ENCODE data around the gene COP1.
"Not testable (repeated sequence)": the region's sequence is repeated elsewhere in the genome, so short reads cannot be mapped to it uniquely, and the experiment has no call there.

COP1 gene

DNA sequence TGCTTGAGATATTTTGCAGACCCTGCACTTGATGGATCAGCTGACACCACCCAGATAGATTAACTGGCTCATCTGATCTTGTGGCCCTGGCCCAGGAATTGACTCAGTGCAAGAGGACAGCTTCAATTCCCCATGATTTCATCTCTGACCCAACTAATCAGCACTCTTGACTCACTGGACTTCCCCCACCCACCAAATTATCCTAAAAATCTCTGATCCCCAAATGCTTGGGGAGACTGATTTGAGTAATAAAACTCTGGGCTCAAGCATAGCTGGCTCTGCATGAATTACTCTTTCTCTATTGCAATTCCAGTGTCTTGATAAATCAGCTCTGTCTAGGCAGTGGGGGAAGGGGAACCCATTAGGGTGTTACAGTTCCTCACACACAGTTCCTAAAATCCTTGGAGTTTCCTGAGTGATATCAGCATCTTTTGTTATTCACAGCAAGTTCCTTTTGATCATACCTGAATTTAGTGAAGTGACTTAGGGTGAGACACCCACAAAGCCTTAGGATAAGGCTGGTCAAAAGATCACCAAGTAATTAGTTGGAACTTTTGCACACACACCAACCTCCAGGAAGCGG lies 104.2 kb downstream of the COP1 start:
- Histone ChIP-seq H3K4me1 (ENCODE audit: control insufficient read depth in 5 of 5, insufficient read depth in 5 of 5, low read length in 5 of 5) (no peaks in the 10 kb centered on the region), H3K27me3 (ENCODE audit: control insufficient read depth in 5 of 5, insufficient read depth in 4 of 5, low read length in 5 of 5) (no peaks in the 10 kb centered on the region), H3K9me3 (ENCODE audit: control insufficient read depth in 5 of 5, low read length in 5 of 5) (peaks cover 16 to 43% (median 28%) of the 10 kb centered on the region in 5 donors), H3K36me3 (ENCODE audit: control insufficient read depth in 5 of 5, insufficient read depth in 5 of 5, low read length in 5 of 5) (peaks cover 29 to 48% (median 38%) of the 10 kb centered on the region in 5 donors), H3K27ac (ENCODE audit: low read depth, low read length) (no peak overlapping the region), H3K9ac (ENCODE audit: low read length in 5 of 5) (no peak overlapping the region), H3K4me3 (ENCODE audit: low read depth in 1 of 5, low read length in 5 of 5) (no peak overlapping the region)

DNA sequence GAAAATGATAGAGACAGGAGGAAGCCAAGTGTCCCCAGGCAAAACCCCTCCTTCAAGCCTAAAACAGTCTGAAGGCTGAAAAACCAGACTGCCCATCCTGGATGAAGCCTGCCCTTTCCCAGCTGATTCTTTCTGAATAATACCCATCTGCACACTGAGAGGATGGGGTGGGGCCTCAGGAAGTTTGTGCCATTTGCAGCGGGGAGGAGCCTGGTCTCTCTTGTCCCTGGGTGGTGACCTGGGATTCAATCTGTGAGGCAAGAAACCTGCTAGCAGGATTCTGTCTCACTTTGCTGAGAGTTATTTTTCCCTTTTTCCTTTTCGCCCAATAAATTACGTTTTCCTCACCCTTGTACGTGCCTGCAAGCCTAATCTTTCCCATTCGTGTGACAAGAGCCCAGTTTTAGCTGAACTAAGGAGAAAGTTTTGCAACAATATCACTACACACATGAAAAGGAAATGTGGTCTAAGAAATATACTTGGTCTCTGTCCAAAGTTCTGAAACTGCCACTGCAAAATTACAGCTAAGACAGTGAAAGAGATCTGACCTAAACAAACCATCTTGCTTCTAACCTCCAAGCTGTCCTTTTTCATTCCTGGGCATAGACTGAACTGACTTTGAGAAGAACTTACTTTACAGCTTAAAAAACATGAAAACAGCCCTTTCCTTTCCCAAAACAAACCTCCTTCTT lies 105.0 kb downstream of the COP1 start:
- no peaks in the 10 kb centered on the region for H3K4me1 ChIP-seq (ENCODE audit: control insufficient read depth in 5 of 5, insufficient read depth in 5 of 5, low read length in 5 of 5)
- H3K27me3 ChIP-seq (ENCODE audit: control insufficient read depth in 5 of 5, insufficient read depth in 4 of 5, low read length in 5 of 5) = no peaks in the 10 kb centered on the region
- no peak overlapping the region for H3K4me3 ChIP-seq (ENCODE audit: low read depth in 1 of 5, low read length in 5 of 5)
- peaks cover 29 to 48% (median 41%) of the 10 kb centered on the region in 5 donors for H3K36me3 ChIP-seq (ENCODE audit: control insufficient read depth in 5 of 5, insufficient read depth in 5 of 5, low read length in 5 of 5)
- H3K27ac ChIP-seq (ENCODE audit: low read depth, low read length) = no peak overlapping the region
- peaks cover 16 to 49% (median 34%) of the 10 kb centered on the region in 5 donors for H3K9me3 ChIP-seq (ENCODE audit: control insufficient read depth in 5 of 5, low read length in 5 of 5)
- no peak overlapping the region for H3K9ac ChIP-seq (ENCODE audit: low read length in 5 of 5)

DNA sequence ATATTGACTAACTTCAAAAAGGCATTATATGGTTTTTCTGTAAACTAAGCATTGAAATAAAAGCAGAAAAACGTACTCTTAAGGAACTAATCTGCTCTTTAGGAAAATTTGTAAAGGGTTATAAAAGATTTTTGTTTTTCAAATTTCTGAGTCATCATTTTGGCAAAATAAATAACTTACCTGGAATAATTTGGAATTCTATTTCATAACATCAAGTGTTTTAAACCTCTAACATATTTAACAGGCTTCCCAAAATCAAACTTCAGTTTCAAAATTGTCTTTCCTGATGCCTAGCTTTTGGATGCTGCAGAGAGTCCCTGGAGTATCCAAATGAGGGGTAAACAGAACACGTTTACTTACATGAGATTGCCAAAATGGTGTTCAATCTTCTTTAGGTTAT lies 108.5 kb downstream of the COP1 start:
- Histone ChIP-seq H3K36me3 (ENCODE audit: control insufficient read depth in 5 of 5, insufficient read depth in 5 of 5, low read length in 5 of 5) (peaks cover 31 to 48% (median 44%) of the 10 kb centered on the region in 5 donors), H3K4me1 (ENCODE audit: control insufficient read depth in 5 of 5, insufficient read depth in 5 of 5, low read length in 5 of 5) (no peaks in the 10 kb centered on the region), H3K27me3 (ENCODE audit: control insufficient read depth in 5 of 5, insufficient read depth in 4 of 5, low read length in 5 of 5) (no peaks in the 10 kb centered on the region), H3K9me3 (ENCODE audit: control insufficient read depth in 5 of 5, low read length in 5 of 5) (peaks cover 21 to 65% (median 47%) of the 10 kb centered on the region in 5 donors), H3K4me3 (ENCODE audit: low read depth in 1 of 5, low read length in 5 of 5) (peak overlapping the region in 2 of 5 donors; percentile 13 to 34), H3K9ac (ENCODE audit: low read length in 5 of 5) (no peak overlapping the region), H3K27ac (ENCODE audit: low read depth, low read length) (no peak overlapping the region)

DNA sequence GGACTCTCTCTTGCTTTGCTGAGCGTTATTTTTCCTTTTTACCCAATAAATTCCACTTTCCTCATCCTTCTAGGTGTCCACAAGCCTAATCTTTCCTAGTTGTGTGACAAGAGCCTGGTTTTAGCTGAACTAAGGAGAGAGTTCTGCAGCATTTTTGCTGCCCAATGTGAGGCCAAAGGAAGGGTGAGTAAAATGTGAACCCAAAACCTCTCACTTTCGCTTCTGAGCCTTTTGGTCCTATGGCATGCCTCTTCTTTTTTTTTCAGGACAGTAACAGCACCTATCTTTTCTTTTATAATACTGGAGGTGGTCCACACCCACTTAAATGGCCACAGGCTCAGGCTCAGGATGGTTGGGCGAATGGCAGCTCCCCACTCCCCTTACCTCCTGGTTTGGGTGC lies 111.1 kb downstream of the COP1 start:
- no peaks in the 10 kb centered on the region for H3K4me1 ChIP-seq (ENCODE audit: control insufficient read depth in 5 of 5, insufficient read depth in 5 of 5, low read length in 5 of 5)
- peak overlapping the region in 3 of 5 donors; percentile 28 to 47 (median 35) for H3K4me3 ChIP-seq (ENCODE audit: low read depth in 1 of 5, low read length in 5 of 5)
- no peak overlapping the region for H3K27ac ChIP-seq (ENCODE audit: low read depth, low read length)
- H3K27me3 ChIP-seq (ENCODE audit: control insufficient read depth in 5 of 5, insufficient read depth in 4 of 5, low read length in 5 of 5) = no peaks in the 10 kb centered on the region
- no peak overlapping the region for H3K9ac ChIP-seq (ENCODE audit: low read length in 5 of 5)
- H3K9me3 ChIP-seq (ENCODE audit: control insufficient read depth in 5 of 5, low read length in 5 of 5) = peaks cover 18 to 55% (median 43%) of the 10 kb centered on the region in 5 donors
- H3K36me3 ChIP-seq (ENCODE audit: control insufficient read depth in 5 of 5, insufficient read depth in 5 of 5, low read length in 5 of 5) = peaks cover 28 to 44% (median 32%) of the 10 kb centered on the region in 5 donors

DNA sequence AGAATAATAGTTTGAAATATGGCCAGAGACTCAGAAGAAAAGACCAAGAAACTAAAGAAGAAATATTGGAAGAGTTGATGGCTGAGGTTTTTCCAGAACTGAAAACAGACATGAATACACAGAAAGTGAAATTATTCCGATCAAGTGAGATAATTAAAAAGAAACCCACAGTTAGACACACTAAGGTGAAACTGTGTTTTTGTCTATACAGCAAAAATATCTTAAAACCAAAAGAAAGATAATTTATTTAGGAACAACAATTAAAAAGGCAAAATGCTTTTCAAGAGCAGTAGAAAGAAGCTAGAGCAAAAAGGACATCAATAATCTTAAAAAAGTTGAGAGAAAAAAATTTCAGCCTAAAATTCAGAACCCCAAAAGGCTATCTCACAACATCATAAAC lies 116.3 kb downstream of the COP1 start:
- no peak overlapping the region for H3K4me3 ChIP-seq (ENCODE audit: low read depth in 1 of 5, low read length in 5 of 5)
- H3K36me3 ChIP-seq (ENCODE audit: control insufficient read depth in 5 of 5, insufficient read depth in 5 of 5, low read length in 5 of 5) = peaks cover 0 to 12% (median 2%) of the 10 kb centered on the region in 5 donors
- H3K4me1 ChIP-seq (ENCODE audit: control insufficient read depth in 5 of 5, insufficient read depth in 5 of 5, low read length in 5 of 5) = no peaks in the 10 kb centered on the region
- H3K9ac ChIP-seq (ENCODE audit: low read length in 5 of 5) = no peak overlapping the region
- peaks cover 0 to 10% (median under 1%) of the 10 kb centered on the region in 5 donors for H3K9me3 ChIP-seq (ENCODE audit: control insufficient read depth in 5 of 5, low read length in 5 of 5)
- H3K27ac ChIP-seq (ENCODE audit: low read depth, low read length) = no peak overlapping the region
- H3K27me3 ChIP-seq (ENCODE audit: control insufficient read depth in 5 of 5, insufficient read depth in 4 of 5, low read length in 5 of 5) = no peaks in the 10 kb centered on the region

DNA sequence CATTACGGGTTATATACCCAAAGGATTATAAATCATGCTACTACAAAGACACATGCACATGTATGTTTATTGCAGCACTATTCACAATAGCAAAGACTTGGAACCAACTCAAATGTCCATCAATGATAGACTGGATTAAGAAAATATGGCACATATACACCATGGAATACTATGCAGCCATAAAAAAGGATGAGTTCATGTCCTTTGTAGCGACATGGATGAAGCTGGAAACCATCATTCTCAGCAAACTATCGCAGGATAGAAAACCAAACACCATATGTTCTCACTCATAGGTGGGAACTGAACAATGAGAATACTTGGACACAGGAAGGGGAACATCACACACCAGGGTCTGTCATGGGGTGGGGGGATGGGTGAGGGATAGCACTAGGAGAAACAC lies 119.3 kb downstream of the COP1 start:
- not testable (repeated sequence) for H3K4me1 ChIP-seq (ENCODE audit: control insufficient read depth in 5 of 5, insufficient read depth in 5 of 5, low read length in 5 of 5); H3K27me3 ChIP-seq (ENCODE audit: control insufficient read depth in 5 of 5, insufficient read depth in 4 of 5, low read length in 5 of 5); H3K4me3 ChIP-seq (ENCODE audit: low read depth in 1 of 5, low read length in 5 of 5); H3K27ac ChIP-seq (ENCODE audit: low read depth, low read length); H3K9ac ChIP-seq (ENCODE audit: low read length in 5 of 5); H3K9me3 ChIP-seq (ENCODE audit: control insufficient read depth in 5 of 5, low read length in 5 of 5)
- H3K36me3 ChIP-seq (ENCODE audit: control insufficient read depth in 5 of 5, insufficient read depth in 5 of 5, low read length in 5 of 5) = peaks cover 0 to 20% (median 8%) of the 10 kb centered on the region in 5 donors

DNA sequence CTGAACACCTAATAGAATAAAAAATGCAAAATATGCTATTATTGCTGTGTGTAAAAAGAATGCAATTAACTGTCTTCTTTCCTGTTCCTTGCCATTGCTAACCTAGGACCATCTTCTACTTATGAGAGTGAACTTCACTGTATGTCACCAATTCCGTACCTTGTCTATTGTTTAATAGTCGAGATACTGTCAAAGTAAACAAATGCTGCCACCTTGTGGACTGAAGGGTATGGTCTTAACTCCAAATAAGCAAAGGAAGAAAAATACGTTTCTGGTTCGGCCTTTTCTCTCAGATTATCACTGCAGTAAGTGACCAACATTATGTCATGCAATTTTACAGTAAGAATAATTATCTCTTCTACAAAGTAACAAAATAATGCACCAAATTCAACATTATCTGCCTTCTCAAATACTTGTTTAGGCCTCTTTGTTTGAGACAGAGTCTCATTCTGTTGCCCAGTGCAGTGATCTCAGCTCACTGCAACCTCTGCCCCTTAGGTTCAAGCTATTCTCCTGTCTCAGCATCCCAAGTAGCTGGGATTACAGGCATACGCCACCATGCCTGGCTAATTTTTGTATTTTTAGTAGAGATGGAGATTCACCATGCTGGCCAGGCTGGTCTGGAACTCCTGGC lies 133.4 kb downstream of the COP1 start:
- Histone ChIP-seq H3K4me1 (ENCODE audit: control insufficient read depth in 5 of 5, insufficient read depth in 5 of 5, low read length in 5 of 5) (no peaks in the 10 kb centered on the region), H3K9ac (ENCODE audit: low read length in 5 of 5) (no peak overlapping the region), H3K36me3 (ENCODE audit: control insufficient read depth in 5 of 5, insufficient read depth in 5 of 5, low read length in 5 of 5) (peaks cover 0 to 16% (median 6%) of the 10 kb centered on the region in 5 donors)

DNA sequence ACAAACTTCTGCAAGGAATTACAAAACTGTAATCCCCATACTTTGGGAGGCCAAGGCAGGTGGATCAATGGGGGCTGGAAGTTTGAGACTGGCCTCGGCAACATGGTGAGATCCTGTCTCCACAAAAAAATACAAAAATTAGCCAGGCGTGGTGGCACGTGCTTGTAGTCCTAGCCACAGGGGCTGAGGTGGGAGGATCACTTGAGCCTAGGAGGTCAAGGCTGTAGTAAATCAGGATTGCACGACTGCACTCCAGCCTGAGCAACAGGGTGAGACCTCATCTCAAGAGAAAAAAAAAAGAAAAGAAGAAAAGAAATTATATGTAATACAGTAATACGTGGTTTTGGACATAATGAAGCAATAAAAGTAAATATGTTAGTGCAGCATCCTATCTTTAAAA lies 138.2 kb downstream of the COP1 start:
- H3K9ac ChIP-seq (ENCODE audit: low read length in 5 of 5) = no peak overlapping the region
- no peaks in the 10 kb centered on the region for H3K9me3 ChIP-seq (ENCODE audit: control insufficient read depth in 5 of 5, low read length in 5 of 5)
- no peak overlapping the region for H3K4me3 ChIP-seq (ENCODE audit: low read depth in 1 of 5, low read length in 5 of 5)
- no peaks in the 10 kb centered on the region for H3K4me1 ChIP-seq (ENCODE audit: control insufficient read depth in 5 of 5, insufficient read depth in 5 of 5, low read length in 5 of 5)
- no peaks in the 10 kb centered on the region for H3K27me3 ChIP-seq (ENCODE audit: control insufficient read depth in 5 of 5, insufficient read depth in 4 of 5, low read length in 5 of 5)
- peaks cover 0 to 15% (median 6%) of the 10 kb centered on the region in 5 donors for H3K36me3 ChIP-seq (ENCODE audit: control insufficient read depth in 5 of 5, insufficient read depth in 5 of 5, low read length in 5 of 5)
- no peak overlapping the region for H3K27ac ChIP-seq (ENCODE audit: low read depth, low read length)

More for the DNA sequence above, 133.4 kb downstream of the COP1 start:
- Histone ChIP-seq H3K27me3 (ENCODE audit: control insufficient read depth in 5 of 5, insufficient read depth in 4 of 5, low read length in 5 of 5) (no peaks in the 10 kb centered on the region), H3K9me3 (ENCODE audit: control insufficient read depth in 5 of 5, low read length in 5 of 5) (peaks cover 2 to 14% (median 6%) of the 10 kb centered on the region in 5 donors), H3K4me3 (ENCODE audit: low read depth in 1 of 5, low read length in 5 of 5) (no peak overlapping the region), H3K27ac (ENCODE audit: low read depth, low read length) (no peak overlapping the region)

DNA sequence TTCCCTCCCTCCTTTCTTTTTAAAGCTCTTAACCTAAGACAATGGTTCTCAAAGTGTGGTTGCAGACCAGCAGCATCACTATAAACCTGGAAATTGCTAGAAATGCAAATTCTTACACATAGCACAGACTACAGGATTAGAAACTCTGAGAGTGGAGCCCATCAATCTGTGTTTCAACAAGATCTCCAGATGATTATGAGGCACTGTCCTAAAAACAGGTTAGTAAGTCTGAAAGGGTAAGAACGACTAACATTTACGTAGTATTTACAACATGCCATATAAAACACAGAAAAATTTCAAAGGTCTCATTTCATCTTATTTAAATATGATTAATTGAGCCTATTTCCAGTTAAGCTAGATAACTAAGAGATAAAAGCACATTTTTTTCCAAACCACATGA lies 138.8 kb downstream of the COP1 start:
- Histone ChIP-seq H3K4me1 (ENCODE audit: control insufficient read depth in 5 of 5, insufficient read depth in 5 of 5, low read length in 5 of 5) (no peaks in the 10 kb centered on the region), H3K27me3 (ENCODE audit: control insufficient read depth in 5 of 5, insufficient read depth in 4 of 5, low read length in 5 of 5) (no peaks in the 10 kb centered on the region), H3K9me3 (ENCODE audit: control insufficient read depth in 5 of 5, low read length in 5 of 5) (no peaks in the 10 kb centered on the region), H3K9ac (ENCODE audit: low read length in 5 of 5) (no peak overlapping the region), H3K27ac (ENCODE audit: low read depth, low read length) (no peak overlapping the region), H3K36me3 (ENCODE audit: control insufficient read depth in 5 of 5, insufficient read depth in 5 of 5, low read length in 5 of 5) (peaks cover 0 to 15% (median 6%) of the 10 kb centered on the region in 5 donors), H3K4me3 (ENCODE audit: low read depth in 1 of 5, low read length in 5 of 5) (no peak overlapping the region)

DNA sequence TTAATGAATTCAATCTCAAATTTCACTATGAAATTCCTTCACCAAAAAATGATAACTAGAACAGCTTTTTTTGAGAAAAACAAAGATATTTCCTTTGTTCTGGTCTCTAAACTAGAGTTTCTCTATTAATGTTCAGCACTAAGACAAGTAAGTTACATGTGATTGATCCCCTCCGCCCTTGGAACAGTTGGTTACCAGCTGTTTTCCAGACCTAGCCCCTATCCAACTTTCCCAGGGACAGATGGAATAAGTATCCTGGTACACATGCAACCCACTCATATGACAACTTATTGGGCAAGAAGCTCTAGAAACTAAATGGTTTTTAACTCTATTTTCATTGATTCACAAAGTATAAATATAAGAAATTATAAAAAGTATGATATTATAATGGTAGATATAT lies 140.4 kb downstream of the COP1 start:
- H3K4me3 ChIP-seq (ENCODE audit: low read depth in 1 of 5, low read length in 5 of 5) = no peak overlapping the region
- H3K27ac ChIP-seq (ENCODE audit: low read depth, low read length) = no peak overlapping the region
- peaks cover 0 to 14% (median 3%) of the 10 kb centered on the region in 5 donors for H3K36me3 ChIP-seq (ENCODE audit: control insufficient read depth in 5 of 5, insufficient read depth in 5 of 5, low read length in 5 of 5)
- H3K4me1 ChIP-seq (ENCODE audit: control insufficient read depth in 5 of 5, insufficient read depth in 5 of 5, low read length in 5 of 5) = no peaks in the 10 kb centered on the region
- H3K9me3 ChIP-seq (ENCODE audit: control insufficient read depth in 5 of 5, low read length in 5 of 5) = no peaks in the 10 kb centered on the region
- H3K27me3 ChIP-seq (ENCODE audit: control insufficient read depth in 5 of 5, insufficient read depth in 4 of 5, low read length in 5 of 5) = no peaks in the 10 kb centered on the region
- H3K9ac ChIP-seq (ENCODE audit: low read length in 5 of 5) = no peak overlapping the region
